ENCODE measurements around the gene CABYR.

The CABYR gene

GRCh38 chr18:24138789-24139616, at the start of gene CABYR:
CABYR (plus strand) TSS chr18:24139062; CDS start chr18:24143115, 4,053 bp downstream.
- DNase-seq (ENCODE audit: low read depth): peak; percentile 53

- DNase-seq (ENCODE audit: low read depth): no peak
Observed at GRCh38 chr18:24089076-24089475, 49.8 kb upstream of the CABYR start.

- DNase-seq (ENCODE audit: low read depth): no peak
Observed at GRCh38 chr18:24089515-24090337, 49.1 kb upstream of the CABYR start.

GRCh38 chr18:24090876-24091275, 48.0 kb upstream of the CABYR start:
- DNase-seq (ENCODE audit: low read depth): no peak

- DNase-seq (ENCODE audit: low read depth): no peak
Observed at GRCh38 chr18:24094561-24094960, 44.3 kb upstream of the CABYR start.

- no peak for DNase-seq (ENCODE audit: low read depth)
Observed at GRCh38 chr18:24095976-24096375, 42.9 kb upstream of the CABYR start.

- no peak for DNase-seq (ENCODE audit: low read depth)
Observed at GRCh38 chr18:24103320-24104021, 35.4 kb upstream of the CABYR start.

GRCh38 chr18:24104486-24104885, 34.4 kb upstream of the CABYR start:
- DNase-seq (ENCODE audit: low read depth): no peak

- no peak for DNase-seq (ENCODE audit: low read depth)
Observed at GRCh38 chr18:24108641-24109040, 30.2 kb upstream of the CABYR start.

GRCh38 chr18:24111936-24112335, 26.9 kb upstream of the CABYR start:
- no peak for DNase-seq (ENCODE audit: low read depth)

- no peak for DNase-seq (ENCODE audit: low read depth)
Observed at GRCh38 chr18:24112464-24112863, 26.4 kb upstream of the CABYR start.

- no peak for DNase-seq (ENCODE audit: low read depth)
Observed at GRCh38 chr18:24112874-24113615, 25.8 kb upstream of the CABYR start.

GRCh38 chr18:24114924-24115549, 23.8 kb upstream of the CABYR start:
- DNase-seq (ENCODE audit: low read depth): no peak

- no peak for DNase-seq (ENCODE audit: low read depth)
Observed at GRCh38 chr18:24115628-24116027, 23.2 kb upstream of the CABYR start.

GRCh38 chr18:24118750-24119577, 19.9 kb upstream of the CABYR start:
- DNase-seq (ENCODE audit: low read depth): peak; percentile 71

GRCh38 chr18:24120676-24121075, 18.2 kb upstream of the CABYR start:
- DNase-seq (ENCODE audit: low read depth): no peak

- DNase-seq (ENCODE audit: low read depth): no peak
Observed at GRCh38 chr18:24121625-24122024, 17.2 kb upstream of the CABYR start.

GRCh38 chr18:24126155-24126961, 12.5 kb upstream of the CABYR start:
- DNase-seq (ENCODE audit: low read depth): no peak

GRCh38 chr18:24127735-24128134, 11.1 kb upstream of the CABYR start:
- no peak for DNase-seq (ENCODE audit: low read depth)

- DNase-seq (ENCODE audit: low read depth): no peak
Observed at GRCh38 chr18:24128700-24129099, 10.2 kb upstream of the CABYR start.

All from activated T-cell treated with anti-CD3 and anti-CD28 coated beads for 24 hours (primary cell).